Progenitor cell of endocrine pancreas (in vitro differentiated cells): ENCODE results near the gene POC1B. TPM values are rescaled to one million over a fixed set of nuclear protein-coding genes. Genes with fewer than 3 reads are reported as not detected.

Experiments used
- DNase-seq: peaks from one replicate; pipeline ENCODE4 v3.0.0; 2021; ENCODE audit warnings: low spot score; ENCODE audit not compliant: unreplicated experiment
- H3K27ac Mint-ChIP-seq: 2 replicates; pipeline ENCODE4 v1.8.0; 2021; ENCODE audit warnings: mild to moderate bottlenecking, moderate library complexity, mixed read lengths
- H3K27me3 Mint-ChIP-seq: 2 replicates; pipeline ENCODE4 v1.8.0; 2021; ENCODE audit warnings: mixed read lengths
- H3K36me3 Mint-ChIP-seq: 2 replicates; pipeline ENCODE4 v1.8.0; 2022; ENCODE audit warnings: mixed read lengths; ENCODE audit not compliant: insufficient read depth
- H3K4me1 Mint-ChIP-seq: 2 replicates; pipeline ENCODE4 v1.8.0; 2021; ENCODE audit warnings: low read depth, mixed read lengths
- H3K4me3 Mint-ChIP-seq: 2 replicates; pipeline ENCODE4 v1.8.0; 2021; ENCODE audit warnings: low read depth, mild to moderate bottlenecking, moderate library complexity, mixed read lengths
- H3K9me3 Mint-ChIP-seq: 2 replicates; pipeline ENCODE4 v1.8.0; 2021; ENCODE audit warnings: low read depth, mixed read lengths
- CTCF ChIP-seq: fragments of 200-600 bp; sonication (generic); IDR thresholded peaks from one replicate; pipeline ENCODE4 v1.5.0; 2021; ENCODE audit warnings: antibody characterized with exemption, mild to moderate bottlenecking; ENCODE audit not compliant: unreplicated experiment
- total RNA-seq: library from RNA; stranded (reverse); gene quantifications from 2 replicates; pipeline ENCODE4 v1.2.1, GENCODE V29; 2021

The POC1B gene
- total RNA-seq, 1 donor from 2014 or later: 34.4 TPM

- no peak for DNase-seq
- TF ChIP-seq CTCF: no peak
- H3K9me3 Mint-ChIP-seq: no peaks in the 10 kb centered on the region
- H3K27me3 Mint-ChIP-seq: no peaks in the 10 kb centered on the region
- no peak overlapping the region for H3K4me3 Mint-ChIP-seq
- H3K4me1 Mint-ChIP-seq: peaks cover 19% of the 10 kb centered on the region
- H3K36me3 Mint-ChIP-seq: no peaks in the 10 kb centered on the region
- H3K27ac Mint-ChIP-seq: no peak overlapping the region
These were observed 45.8 kb upstream of the POC1B start for GRCh38 chr12:89571491-89572195.

GRCh38 chr12:89568484-89568883 lies 42.6 kb upstream of the POC1B start:
- no peaks in the 10 kb centered on the region for H3K36me3 Mint-ChIP-seq
- peak overlapping the region; percentile 67 for H3K27ac Mint-ChIP-seq
- no peak for TF ChIP-seq CTCF
- no peaks in the 10 kb centered on the region for H3K9me3 Mint-ChIP-seq
- peaks cover 27% of the 10 kb centered on the region for H3K4me1 Mint-ChIP-seq
- no peak overlapping the region for H3K4me3 Mint-ChIP-seq
- DNase-seq: no peak
- no peaks in the 10 kb centered on the region for H3K27me3 Mint-ChIP-seq

GRCh38 chr12:89567691-89568239 lies 41.9 kb upstream of the POC1B start:
- Mint-ChIP-seq H3K4me1 (peaks cover 28% of the 10 kb centered on the region), H3K27ac (no peak overlapping the region), H3K36me3 (no peaks in the 10 kb centered on the region), H3K27me3 (no peaks in the 10 kb centered on the region), H3K4me3 (no peak overlapping the region), H3K9me3 (no peaks in the 10 kb centered on the region)
- TF ChIP-seq CTCF: no peak
- DNase-seq: no peak

GRCh38 chr12:89566615-89567014 lies 40.8 kb upstream of the POC1B start:
- no peak overlapping the region for H3K27ac Mint-ChIP-seq

GRCh38 chr12:89565002-89565401 lies 39.2 kb upstream of the POC1B start:
- H3K36me3 Mint-ChIP-seq: no peaks in the 10 kb centered on the region
- TF ChIP-seq CTCF: no peak
- no peak overlapping the region for H3K4me3 Mint-ChIP-seq
- no peak for DNase-seq
- H3K27ac Mint-ChIP-seq: no peak overlapping the region
- H3K4me1 Mint-ChIP-seq: peaks cover 28% of the 10 kb centered on the region
- no peaks in the 10 kb centered on the region for H3K9me3 Mint-ChIP-seq
- no peaks in the 10 kb centered on the region for H3K27me3 Mint-ChIP-seq

More at GRCh38 chr12:89566615-89567014, 40.8 kb upstream of the POC1B start:
- Mint-ChIP-seq H3K4me3 (no peak overlapping the region), H3K4me1 (peaks cover 28% of the 10 kb centered on the region), H3K9me3 (no peaks in the 10 kb centered on the region), H3K36me3 (no peaks in the 10 kb centered on the region), H3K27me3 (no peaks in the 10 kb centered on the region)
- DNase-seq: no peak
- no peak for TF ChIP-seq CTCF
